ES-I3 (cell line): ENCODE results near the gene IL32.
"Not testable (repeated sequence)": the region's sequence is repeated elsewhere in the genome, so short reads cannot be mapped to it uniquely, and the experiment has no call there.

ENCODE experiments used
- H3K36me3 ChIP-seq: 2 replicates; pipeline ENCODE4 v1.6.1; 2013; ENCODE audit warnings: mild to moderate bottlenecking, low read length, control low read depth, moderate library complexity; ENCODE audit not compliant: insufficient read depth
- H3K4me1 ChIP-seq: 2 replicates; pipeline ENCODE4 v1.6.1; 2013; ENCODE audit warnings: mild to moderate bottlenecking, control low read depth, low read length; ENCODE audit not compliant: insufficient read depth
- H3K9ac ChIP-seq: 2 replicates; pipeline ENCODE4 v1.6.1; 2013; ENCODE audit warnings: low read depth, mild to moderate bottlenecking, low read length, moderate library complexity
- H3K9me3 ChIP-seq: 2 replicates; pipeline ENCODE4 v1.6.1; 2013; ENCODE audit warnings: mild to moderate bottlenecking, low read length, moderate library complexity; ENCODE audit not compliant: control insufficient read depth, insufficient read depth

The IL32 gene

DNA sequence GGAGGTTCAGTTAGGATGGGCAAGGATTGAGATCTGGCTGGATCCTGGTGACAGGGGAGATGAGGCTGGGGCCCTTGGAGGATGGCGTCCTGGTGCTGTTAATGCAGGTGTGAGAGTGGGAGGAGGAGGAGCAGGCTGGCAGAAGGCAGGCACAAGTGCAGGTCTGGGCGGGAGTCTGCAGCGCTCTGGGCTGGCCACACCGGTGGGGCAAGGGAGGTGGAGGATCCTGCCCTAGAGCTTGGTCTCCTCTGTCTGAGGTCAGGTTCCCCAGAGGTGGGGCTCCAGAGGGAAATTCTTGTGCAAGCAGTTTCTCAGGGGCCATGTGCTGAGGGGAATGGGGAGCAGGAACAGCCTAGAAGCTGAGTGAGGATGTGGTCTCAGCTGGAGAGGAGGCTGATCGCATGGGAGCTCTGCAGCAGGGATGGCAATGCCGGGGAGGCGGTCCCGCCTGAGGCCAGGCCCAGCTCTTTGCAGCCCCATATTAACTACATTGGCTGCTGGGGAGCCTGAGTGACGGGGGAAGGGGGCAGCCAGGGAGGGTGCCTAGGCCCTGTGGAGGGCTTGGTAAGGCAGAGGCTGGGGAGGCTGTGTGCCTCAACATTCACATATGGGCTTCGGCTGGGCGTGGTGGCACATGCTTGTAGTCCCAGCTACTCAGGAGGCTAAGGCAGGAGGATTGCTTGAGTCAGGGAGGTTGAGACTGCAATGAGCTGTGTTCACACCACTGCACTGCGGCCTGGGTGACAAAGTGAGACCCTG is 12.7 kb upstream of the IL32 start:
- H3K9me3 ChIP-seq, H3K36me3 ChIP-seq, H3K9ac ChIP-seq, H3K4me1 ChIP-seq: not testable (repeated sequence)

DNA sequence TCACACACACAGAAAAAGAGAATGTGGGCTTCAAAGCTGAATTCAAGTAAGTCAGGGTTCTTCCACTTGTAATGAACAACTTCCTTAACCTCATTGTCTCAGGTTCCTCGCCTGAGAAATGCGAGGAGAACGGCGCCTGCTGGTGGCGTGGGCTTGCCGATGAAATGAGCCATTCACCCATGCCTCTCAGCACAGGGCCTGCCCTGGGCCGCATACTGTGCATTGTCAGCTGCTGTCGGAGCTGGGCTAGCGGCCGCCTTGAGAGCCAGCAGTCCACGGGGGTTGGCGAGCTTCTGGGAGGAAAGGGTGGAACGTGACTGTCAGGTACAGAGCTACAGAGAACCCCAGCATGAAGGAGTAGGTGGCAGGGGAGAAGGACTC is 12.1 kb upstream of the IL32 start:
- H3K9me3 ChIP-seq, H3K4me1 ChIP-seq, H3K36me3 ChIP-seq, H3K9ac ChIP-seq: not testable (repeated sequence)

DNA sequence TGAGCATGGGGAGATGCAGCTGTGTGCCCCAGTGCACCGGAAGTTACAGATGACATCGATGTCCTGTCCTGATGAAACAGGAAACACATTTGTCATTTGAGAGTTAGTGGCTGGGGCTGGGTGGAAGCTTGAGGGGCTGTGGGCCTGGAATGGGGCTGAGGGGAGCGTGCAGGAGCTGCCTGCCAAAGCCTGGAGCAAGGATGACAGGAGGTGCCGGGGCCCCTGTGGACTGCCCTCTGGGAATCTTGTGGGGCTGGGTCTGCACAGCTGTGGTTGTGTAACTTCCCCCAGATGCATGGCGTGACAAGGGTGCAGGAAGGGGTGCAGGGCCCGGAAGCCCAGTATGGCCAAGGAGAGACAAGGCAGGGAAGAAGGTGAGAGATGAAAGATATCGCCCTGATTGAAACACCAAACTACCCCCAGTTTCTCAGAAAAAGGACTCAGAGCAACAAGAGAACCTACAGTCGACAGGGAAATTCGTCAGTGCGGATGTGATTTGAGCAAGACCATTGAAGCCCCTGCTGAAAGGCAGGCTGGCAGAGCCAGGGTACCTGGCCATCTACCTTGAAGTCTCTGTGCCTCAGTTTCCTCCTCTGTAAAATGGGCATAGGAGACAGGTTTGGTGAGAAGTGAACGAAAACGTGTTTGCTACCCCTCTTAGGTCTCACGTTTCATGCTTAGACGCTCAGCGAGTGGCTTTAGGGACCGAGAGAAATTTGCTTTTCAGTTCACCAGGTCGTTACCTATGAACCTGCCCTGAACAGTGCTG is 10.3 kb upstream of the IL32 start:
- Histone ChIP-seq H3K36me3 (no peaks in the 10 kb centered on the region), H3K4me1 (no peaks in the 10 kb centered on the region; the same call in 1 of the 2 replicates), H3K9me3 (no peaks in the 10 kb centered on the region), H3K9ac (no peak overlapping the region)

DNA sequence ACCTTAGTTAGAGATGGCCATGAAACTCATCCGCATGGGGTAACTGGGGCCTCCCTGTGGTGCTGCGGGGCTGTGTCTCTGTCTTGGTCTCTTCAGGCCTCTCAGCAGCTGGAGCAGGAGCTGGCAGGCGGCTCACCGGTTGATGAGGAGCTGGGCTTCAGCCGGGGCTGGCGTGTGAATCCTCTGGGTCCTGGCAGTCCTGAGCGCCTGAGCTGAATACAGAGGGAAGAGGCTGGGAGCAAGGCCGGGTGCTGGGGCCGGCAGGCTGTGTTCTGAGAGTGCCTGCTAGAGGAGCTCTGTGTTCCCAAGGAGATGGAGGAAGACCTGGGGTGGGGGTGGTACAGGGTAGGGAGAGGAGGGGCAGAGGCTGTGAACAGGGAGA is 9.7 kb upstream of the IL32 start:
- not testable (repeated sequence) for H3K9ac ChIP-seq, H3K4me1 ChIP-seq, H3K9me3 ChIP-seq, H3K36me3 ChIP-seq

DNA sequence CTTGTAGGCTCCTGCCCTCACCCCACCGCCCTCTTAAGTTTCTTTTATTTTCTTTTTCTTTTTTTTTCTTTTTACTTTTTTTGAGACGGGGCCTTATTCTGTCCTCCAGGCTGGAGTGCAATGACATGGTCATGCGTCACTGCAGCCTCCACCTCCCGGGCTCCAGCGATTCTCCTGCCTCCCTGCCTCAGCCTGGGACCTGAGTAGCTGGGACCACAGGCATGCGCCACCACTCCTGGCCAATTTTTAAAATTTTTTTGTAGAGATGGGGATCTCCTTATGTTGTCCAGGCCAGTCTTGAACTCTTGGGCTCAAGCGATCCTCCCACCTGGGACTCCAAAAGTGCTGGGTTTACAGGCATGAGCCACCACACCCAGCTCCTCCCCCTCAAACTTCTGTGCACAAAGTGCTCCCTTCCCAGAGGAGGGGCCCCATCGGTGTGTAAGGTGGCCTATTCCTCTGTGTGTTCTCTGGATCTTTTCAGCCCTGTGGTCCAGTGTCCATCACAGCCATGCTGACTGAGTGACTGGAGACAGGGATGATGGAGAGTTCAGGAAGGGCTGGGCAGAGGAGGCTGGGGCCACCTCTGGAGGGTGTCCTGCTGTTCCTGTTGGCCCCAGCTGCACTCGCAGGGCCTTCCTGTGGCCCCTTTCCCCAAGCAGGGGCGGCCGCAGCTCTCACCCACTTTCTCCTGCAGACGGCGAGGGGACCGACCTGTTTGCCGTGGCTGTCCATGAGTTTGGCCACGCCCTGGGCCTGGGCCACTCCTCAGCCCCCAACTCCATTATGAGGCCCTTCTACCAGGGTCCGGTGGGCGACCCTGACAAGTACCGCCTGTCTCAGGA is 8.9 kb upstream of the IL32 start:
- Histone ChIP-seq H3K36me3 (no peaks in the 10 kb centered on the region), H3K9me3 (no peaks in the 10 kb centered on the region), H3K9ac (no peak overlapping the region), H3K4me1 (no peaks in the 10 kb centered on the region; the same call in 1 of the 2 replicates)

DNA sequence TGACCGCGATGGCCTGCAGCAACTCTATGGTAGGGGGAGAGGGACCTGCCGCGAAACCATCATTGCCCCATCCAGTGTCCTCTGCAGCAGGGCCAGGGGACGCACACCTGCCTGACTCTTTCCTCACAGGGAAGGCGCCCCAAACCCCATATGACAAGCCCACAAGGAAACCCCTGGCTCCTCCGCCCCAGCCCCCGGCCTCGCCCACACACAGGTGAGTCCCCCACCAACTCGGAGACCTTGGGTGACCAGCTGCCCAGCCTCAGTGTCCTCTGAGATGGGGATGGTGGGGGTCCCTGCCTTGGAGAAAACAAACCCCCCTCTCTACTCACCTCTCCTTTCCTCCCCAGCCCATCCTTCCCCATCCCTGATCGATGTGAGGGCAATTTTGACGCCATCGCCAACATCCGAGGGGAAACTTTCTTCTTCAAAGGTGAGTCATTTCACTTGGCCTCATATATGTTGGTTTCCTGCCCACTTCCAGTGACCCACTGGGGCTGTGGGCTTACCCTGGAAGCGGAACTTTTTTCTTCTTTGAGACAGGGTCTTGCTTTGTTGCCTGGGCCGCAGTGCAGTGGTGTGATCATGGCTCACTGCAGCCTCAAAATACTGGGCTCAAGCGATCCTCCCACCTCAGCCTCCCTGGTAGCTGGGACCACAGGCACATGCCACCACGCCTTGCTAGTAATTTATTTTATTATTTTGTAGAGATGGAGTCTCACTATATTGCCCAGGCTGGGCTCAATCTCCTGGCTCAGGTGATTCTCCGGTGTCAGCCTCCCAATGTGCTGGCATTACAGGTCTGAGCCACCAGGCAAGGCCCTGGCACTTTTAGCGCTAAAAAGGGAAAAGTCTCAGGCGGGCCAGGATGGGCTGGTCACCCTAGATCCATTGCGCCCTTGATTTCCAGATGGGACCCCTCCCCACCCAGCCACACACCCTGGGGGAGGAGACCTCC is 8.0 kb upstream of the IL32 start:
- no peaks in the 10 kb centered on the region for H3K36me3 ChIP-seq
- H3K9ac ChIP-seq: peak overlapping the region; percentile 81; the same call in 1 of the 2 replicates
- no peaks in the 10 kb centered on the region for H3K9me3 ChIP-seq
- H3K4me1 ChIP-seq: no peaks in the 10 kb centered on the region; the same call in 1 of the 2 replicates

DNA sequence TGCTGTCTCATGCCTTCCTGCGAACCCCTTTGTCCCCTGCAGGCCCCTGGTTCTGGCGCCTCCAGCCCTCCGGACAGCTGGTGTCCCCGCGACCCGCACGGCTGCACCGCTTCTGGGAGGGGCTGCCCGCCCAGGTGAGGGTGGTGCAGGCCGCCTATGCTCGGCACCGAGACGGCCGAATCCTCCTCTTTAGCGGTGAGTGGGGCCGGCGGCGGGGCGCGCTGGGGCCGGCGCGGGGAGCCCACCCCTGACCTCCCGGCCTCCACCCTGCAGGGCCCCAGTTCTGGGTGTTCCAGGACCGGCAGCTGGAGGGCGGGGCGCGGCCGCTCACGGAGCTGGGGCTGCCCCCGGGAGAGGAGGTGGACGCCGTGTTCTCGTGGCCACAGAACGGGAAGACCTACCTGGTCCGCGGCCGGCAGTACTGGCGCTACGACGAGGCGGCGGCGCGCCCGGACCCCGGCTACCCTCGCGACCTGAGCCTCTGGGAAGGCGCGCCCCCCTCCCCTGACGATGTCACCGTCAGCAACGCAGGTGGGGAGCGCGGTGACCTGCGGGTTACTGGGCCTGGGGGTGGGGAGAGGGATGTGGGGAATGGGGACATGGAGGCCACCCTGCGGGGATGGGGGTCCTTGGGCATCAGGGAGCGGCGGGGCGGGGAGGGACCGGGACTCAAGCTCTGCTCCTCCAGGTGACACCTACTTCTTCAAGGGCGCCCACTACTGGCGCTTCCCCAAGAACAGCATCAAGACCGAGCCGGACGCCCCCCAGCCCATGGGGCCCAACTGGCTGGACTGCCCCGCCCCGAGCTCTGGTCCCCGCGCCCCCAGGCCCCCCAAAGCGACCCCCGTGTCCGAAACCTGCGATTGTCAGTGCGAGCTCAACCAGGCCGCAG is 7.1 kb upstream of the IL32 start:
- Histone ChIP-seq H3K9me3 (no peaks in the 10 kb centered on the region), H3K9ac (peak overlapping the region; percentile 81), H3K4me1 (no peaks in the 10 kb centered on the region; the same call in 1 of the 2 replicates), H3K36me3 (no peaks in the 10 kb centered on the region)

DNA sequence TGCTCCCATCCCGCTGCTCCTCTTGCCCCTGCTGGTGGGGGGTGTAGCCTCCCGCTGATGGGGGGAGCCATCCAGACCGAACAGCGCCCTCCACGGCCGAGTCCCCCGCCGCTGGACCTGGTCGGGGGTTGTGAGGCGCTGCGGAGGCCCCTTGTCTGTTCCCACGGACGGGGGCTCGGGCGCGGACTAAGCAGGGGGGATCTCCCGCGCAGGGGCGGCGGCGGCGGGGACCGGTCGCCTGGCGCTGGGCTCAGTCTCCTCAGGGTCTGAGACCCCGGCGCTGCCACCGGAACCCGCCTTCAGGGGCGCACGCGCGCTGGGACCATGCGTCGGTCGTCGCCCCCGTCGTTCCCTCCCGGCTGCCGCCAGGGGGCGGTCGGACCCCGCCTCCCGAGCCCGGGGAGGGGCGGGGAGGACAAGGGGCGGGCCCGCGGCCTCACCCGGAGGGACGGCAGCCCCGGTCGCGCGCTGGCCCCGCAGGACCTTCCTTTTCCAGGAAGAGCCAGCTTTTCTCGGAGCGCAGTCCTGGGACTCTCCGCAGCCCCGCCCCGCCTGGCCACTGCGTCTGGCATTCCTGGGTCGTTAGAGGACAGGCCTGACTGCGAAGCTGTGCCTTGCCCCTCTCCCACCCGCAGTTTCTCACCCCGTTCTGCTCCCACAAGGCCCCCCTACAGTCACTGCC is 6.3 kb upstream of the IL32 start:
- Histone ChIP-seq H3K36me3 (no peaks in the 10 kb centered on the region), H3K4me1 (no peaks in the 10 kb centered on the region; the same call in 1 of the 2 replicates), H3K9me3 (no peaks in the 10 kb centered on the region), H3K9ac (peak overlapping the region; percentile 81)

DNA sequence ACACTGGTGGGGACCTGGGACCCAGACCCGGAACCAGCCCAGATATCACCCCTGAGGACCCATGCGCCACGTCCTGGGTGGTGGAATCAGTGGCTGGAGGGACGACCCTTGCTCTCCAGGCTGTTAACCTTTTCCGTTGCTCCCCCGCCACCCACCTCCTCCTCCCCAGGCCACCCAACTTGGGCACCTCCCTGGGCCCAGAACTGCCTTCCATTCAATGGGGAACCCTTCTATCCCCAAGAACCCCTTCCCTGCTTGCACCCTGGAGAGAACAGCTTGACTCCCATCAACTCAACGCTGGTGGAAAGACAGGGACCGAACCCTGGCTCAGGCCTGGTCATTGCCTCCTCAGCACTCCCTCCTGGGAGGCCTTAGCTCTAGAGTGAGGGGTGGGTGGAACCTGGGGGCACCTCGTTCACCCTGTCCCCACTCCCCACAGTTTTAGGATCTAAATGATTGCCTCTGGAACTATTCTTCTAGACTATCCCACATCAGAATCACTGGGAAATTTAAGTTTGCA is 5.7 kb upstream of the IL32 start:
- Histone ChIP-seq H3K9ac (peak overlapping the region; percentile 37; the same call in 1 of the 2 replicates), H3K9me3 (no peaks in the 10 kb centered on the region), H3K36me3 (no peaks in the 10 kb centered on the region), H3K4me1 (peaks cover 2% of the 10 kb centered on the region; the same call in 1 of the 2 replicates)

DNA sequence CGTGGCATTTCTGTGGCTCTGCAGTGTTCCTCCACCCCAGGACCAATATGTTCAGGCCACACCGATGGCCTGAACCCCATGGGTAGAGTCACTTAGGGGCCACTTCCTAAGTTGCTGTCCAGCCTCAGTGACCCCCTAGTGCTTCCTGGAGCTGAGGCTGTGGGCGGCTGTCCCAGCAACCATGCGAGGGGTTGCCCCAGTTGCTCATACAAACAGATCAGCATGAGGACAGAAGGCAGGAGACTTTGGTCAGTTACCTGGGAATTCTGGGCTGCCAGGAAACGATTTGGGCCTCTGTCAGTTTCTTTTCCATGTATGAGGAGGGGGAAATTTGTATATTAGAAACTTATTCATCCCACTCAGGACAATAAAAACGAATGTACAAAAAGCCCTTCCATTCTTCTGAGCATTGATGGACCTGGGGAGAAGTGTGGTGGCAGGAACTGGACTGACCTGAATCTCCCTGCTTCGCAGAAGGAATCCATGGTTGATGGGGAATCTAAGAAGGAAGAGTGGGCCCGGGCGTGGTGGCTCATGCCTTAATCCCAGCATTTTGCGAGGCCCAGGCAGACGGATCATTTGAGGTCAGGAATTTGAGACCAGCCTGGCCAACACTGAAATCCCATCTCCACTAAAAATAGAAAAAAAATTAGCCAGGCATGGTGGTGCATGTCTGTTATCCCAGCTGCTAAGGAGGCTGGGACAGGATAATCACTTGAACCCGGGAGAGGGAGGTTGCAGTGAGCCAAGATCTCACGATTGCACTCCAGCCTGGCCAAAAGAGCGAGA is 4.9 kb upstream of the IL32 start:
- Histone ChIP-seq H3K4me1 (peaks cover 10% of the 10 kb centered on the region; the same call in 1 of the 2 replicates), H3K9me3 (no peaks in the 10 kb centered on the region), H3K9ac (no peak overlapping the region), H3K36me3 (no peaks in the 10 kb centered on the region)

DNA sequence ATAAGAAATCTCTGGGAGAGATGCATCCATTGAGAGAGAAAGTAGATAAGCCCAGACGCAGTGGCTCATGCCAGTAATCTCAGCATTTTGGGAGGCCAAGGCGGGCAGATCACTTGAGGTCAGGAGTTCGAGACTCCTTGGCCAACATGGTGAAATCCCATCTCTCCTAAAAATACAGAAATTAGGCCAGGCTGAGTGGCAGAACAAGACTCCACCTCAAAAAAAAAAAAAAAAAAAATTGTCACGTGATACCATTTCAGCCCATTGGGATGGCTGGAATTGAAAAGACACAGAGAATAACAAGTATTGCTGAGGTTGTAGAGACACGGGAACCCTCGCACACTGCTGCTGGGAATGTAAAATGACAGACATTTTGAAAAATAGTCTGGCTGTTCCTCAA is 2.9 kb upstream of the IL32 start:
- H3K36me3 ChIP-seq: no peaks in the 10 kb centered on the region
- no peak overlapping the region for H3K9ac ChIP-seq
- H3K4me1 ChIP-seq: peaks cover 11% of the 10 kb centered on the region; the same call in 1 of the 2 replicates
- no peaks in the 10 kb centered on the region for H3K9me3 ChIP-seq
